NCI-H2227 (cell line): ENCODE results near the gene CACNB4.

Experiments used
- DNase-seq: peaks from one replicate; lab custom pipeline; 2025; ENCODE audit not compliant: unreplicated experiment; lab: John Stamatoyannopoulos, UW

CACNB4 gene

GRCh38 chr2:152089238-152089637, 9.6 kb downstream of the CACNB4 start:
- DNase-seq = no peak

- DNase-seq = no peak
These were observed 10.8 kb downstream of the CACNB4 start for GRCh38 chr2:152088006-152088405.

- no peak for DNase-seq
These were observed 12.6 kb downstream of the CACNB4 start for GRCh38 chr2:152086231-152086630.

GRCh38 chr2:152084076-152084475, 14.8 kb downstream of the CACNB4 start:
- no peak for DNase-seq

- no peak for DNase-seq
These were observed 15.5 kb downstream of the CACNB4 start for GRCh38 chr2:152083202-152083875.

- DNase-seq = no peak
These were observed 20.2 kb downstream of the CACNB4 start for GRCh38 chr2:152078662-152079061.

- DNase-seq = no peak
These were observed 20.8 kb downstream of the CACNB4 start for GRCh38 chr2:152078023-152078422.

GRCh38 chr2:152075461-152076050, 23.3 kb downstream of the CACNB4 start:
- no peak for DNase-seq

- DNase-seq = no peak
These were observed 26.8 kb downstream of the CACNB4 start for GRCh38 chr2:152072011-152072410.

- DNase-seq = no peak
These were observed 27.3 kb downstream of the CACNB4 start for GRCh38 chr2:152071518-152071917.

- DNase-seq = no peak
These were observed 27.8 kb downstream of the CACNB4 start for GRCh38 chr2:152071092-152071491.

GRCh38 chr2:152068226-152068625, 30.6 kb downstream of the CACNB4 start:
- no peak for DNase-seq

GRCh38 chr2:152067823-152068222, 31.0 kb downstream of the CACNB4 start:
- DNase-seq = peak; percentile 75

GRCh38 chr2:152065945-152066344, 32.9 kb downstream of the CACNB4 start:
- DNase-seq = no peak

GRCh38 chr2:152064001-152064400, 34.8 kb downstream of the CACNB4 start:
- no peak for DNase-seq

- DNase-seq = no peak
These were observed 35.4 kb downstream of the CACNB4 start for GRCh38 chr2:152063325-152063924.

- no peak for DNase-seq
These were observed 36.4 kb downstream of the CACNB4 start for GRCh38 chr2:152062125-152063091.

- DNase-seq = no peak
These were observed 37.5 kb downstream of the CACNB4 start for GRCh38 chr2:152061383-152061782.

- no peak for DNase-seq
These were observed 40.2 kb downstream of the CACNB4 start for GRCh38 chr2:152058655-152059054.

- DNase-seq = no peak
These were observed 42.4 kb downstream of the CACNB4 start for GRCh38 chr2:152056418-152056817.

- no peak for DNase-seq
These were observed 43.3 kb downstream of the CACNB4 start for GRCh38 chr2:152055366-152056108.
